Peyer's patch (tissue), 4 donors: Measurements from ENCODE around the gene TNIK. TPM values are rescaled to one million over a fixed set of nuclear protein-coding genes. Genes with fewer than 3 reads are reported as not detected.

Source experiments
- DNase-seq, 3 donors: peaks; one replicate each; pipeline ENCODE4 v3.0.0-alpha.2; 2017 to 2019
- H3K27ac ChIP-seq, 4 donors: fragments of 200-600 bp; sonication (generic); one replicate each; pipeline ENCODE4 v1.5.1; 2016 to 2019
- H3K27me3 ChIP-seq, 2 donors: fragments of 200-600 bp; sonication (generic); one replicate each; pipeline ENCODE4 v1.5.1; 2019
- H3K36me3 ChIP-seq, 3 donors: fragments of 200-600 bp; sonication (generic); one replicate each; pipeline ENCODE4 v1.5.1; 2016 to 2019
- H3K4me1 ChIP-seq, 4 donors: fragments of 200-600 bp; sonication (generic); one replicate each; pipeline ENCODE4 v1.5.1; 2016 to 2019
- H3K4me3 ChIP-seq, 4 donors: fragments of 200-600 bp; sonication (generic); 1 replicate in 3 of 4; 2 replicates in 1 of 4; pipeline ENCODE4 v1.5.1; 2016 to 2019; ENCODE audit warnings: mild to moderate bottlenecking in 1 of 4
- H3K9me3 ChIP-seq, 4 donors: fragments of 200-600 bp; sonication (generic); one replicate each; pipeline ENCODE4 v1.5.1; 2016 to 2019; ENCODE audit warnings: mild to moderate bottlenecking in 1 of 4
- POLR2A ChIP-seq, 2 donors: fragments of 450-650 bp; IDR thresholded peaks; one replicate each; pipeline ENCODE4 v1.5.1; 2017; ENCODE audit warnings: antibody characterized with exemption in 2 of 2, mild to moderate bottlenecking in 2 of 2, moderate library complexity in 2 of 2
- total RNA-seq, 4 donors: library from RNA; depleted of rRNA; stranded (reverse); fragments of >200 nt; gene quantifications; one replicate each; pipeline ENCODE4 v1.1.0, GENCODE V29; 2016
- TF ChIP-seq, protein P1 (sequence below), 6 experiments: fragments of 450-650 bp in 4 of 6; fragments of 200-600 bp in 2 of 6; sonication (generic) in 1 of 6; IDR thresholded peaks; one replicate each; pipeline ENCODE4 v1.5.1; 2017 to 2019; ENCODE audit warnings: antibody characterized with exemption in 6 of 6, mild to moderate bottlenecking in 3 of 6, moderate library complexity in 1 of 6

The TNIK gene
- total RNA-seq, 4 donors from 2014 or later = 37.1 to 84.8 (median 74.4) TPM

DNA sequence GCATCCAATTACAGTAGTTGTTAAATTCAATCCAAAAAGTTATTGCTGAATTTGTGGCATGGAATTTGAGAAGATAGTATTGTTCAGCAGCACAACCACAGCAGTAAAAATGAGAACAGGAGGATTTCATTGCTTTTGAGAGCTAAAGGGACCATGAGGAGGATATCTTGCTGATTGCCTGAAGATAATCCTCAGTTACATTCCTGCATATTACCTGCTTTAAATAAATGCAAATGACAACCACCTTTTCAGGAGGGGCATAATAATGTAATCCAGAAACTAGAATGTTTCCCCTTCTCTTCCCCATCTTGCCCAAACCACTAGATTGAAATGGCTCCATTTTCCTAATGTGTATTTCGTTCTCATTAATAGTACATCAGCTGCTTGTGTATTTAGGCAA is 398.5 kb downstream of the TNIK start:
- no peak for DNase-seq
- Histone ChIP-seq H3K4me3 (no peak overlapping the region), H3K4me1 (no peaks in the 10 kb centered on the region), H3K27ac (no peak overlapping the region), H3K27me3 (no peaks in the 10 kb centered on the region), H3K36me3 (peaks cover 0 to 20% (median 0%) of the 10 kb centered on the region in 3 donors), H3K9me3 (no peaks in the 10 kb centered on the region)
- no peak for TF ChIP-seq POLR2A (IDR thresholded peaks at IDR 0.05)
- TF ChIP-seq, protein P1, sequence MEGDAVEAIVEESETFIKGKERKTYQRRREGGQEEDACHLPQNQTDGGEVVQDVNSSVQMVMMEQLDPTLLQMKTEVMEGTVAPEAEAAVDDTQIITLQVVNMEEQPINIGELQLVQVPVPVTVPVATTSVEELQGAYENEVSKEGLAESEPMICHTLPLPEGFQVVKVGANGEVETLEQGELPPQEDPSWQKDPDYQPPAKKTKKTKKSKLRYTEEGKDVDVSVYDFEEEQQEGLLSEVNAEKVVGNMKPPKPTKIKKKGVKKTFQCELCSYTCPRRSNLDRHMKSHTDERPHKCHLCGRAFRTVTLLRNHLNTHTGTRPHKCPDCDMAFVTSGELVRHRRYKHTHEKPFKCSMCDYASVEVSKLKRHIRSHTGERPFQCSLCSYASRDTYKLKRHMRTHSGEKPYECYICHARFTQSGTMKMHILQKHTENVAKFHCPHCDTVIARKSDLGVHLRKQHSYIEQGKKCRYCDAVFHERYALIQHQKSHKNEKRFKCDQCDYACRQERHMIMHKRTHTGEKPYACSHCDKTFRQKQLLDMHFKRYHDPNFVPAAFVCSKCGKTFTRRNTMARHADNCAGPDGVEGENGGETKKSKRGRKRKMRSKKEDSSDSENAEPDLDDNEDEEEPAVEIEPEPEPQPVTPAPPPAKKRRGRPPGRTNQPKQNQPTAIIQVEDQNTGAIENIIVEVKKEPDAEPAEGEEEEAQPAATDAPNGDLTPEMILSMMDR (IDR thresholded peaks at IDR 0.05) = no peak

DNA sequence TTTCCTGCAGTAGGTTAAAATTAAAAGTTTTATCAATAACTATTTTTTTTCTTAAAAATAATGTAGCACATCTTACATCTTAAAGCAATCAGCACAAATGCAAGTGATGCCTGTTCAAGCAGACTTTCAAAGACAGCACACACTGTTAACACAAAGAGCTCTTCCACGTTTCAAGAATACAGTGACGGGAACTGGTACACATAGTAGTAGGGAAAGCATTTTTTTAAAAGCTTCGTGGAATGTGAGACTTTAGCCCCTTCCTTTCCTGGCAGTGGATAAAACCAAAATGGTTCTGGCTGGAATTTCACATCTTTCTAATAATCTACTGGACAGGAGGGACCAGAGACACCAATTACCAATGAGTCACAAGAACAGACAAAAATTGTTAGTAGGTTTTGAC is 400.2 kb downstream of the TNIK start:
- TF ChIP-seq, protein P1 (IDR thresholded peaks at IDR 0.05) = no peak
- no peak for TF ChIP-seq POLR2A (IDR thresholded peaks at IDR 0.05)
- Histone ChIP-seq H3K4me3 (no peak overlapping the region), H3K27ac (no peak overlapping the region), H3K9me3 (no peaks in the 10 kb centered on the region), H3K36me3 (peaks cover 0 to 8% (median 0%) of the 10 kb centered on the region in 3 donors), H3K27me3 (no peaks in the 10 kb centered on the region), H3K4me1 (no peaks in the 10 kb centered on the region)
- no peak for DNase-seq

DNA sequence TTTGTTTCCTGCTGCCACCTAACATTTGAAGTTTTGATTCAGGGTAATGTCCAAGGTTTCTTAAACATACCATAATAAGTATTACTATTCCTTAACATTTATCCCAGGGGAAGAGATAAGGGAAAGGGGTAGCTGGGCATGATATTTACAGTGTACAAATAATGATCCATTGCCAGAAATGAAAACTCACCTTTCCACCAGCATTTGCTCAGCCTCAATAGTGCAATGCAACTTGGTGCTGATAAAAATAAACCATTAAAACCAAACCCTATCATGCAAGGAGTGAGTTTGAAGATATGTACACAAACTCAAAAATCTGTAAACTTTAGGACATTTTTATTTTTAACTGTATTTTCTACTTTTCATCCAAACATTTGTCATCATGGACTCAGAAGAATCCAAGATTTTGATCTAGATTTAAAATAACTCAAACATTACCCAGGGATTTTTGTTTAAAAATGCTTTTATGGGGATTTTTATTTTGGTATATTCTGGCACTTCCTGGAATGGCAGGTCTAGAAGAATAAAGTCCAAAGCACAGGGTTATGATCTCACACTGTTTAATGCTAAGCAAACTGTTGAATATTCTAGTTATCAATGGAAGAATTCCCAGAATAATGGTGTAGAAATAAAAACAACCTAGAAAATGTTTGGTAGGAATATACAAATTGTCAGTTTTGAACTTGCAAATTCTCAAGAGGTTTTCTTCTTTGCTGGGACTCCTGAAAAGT is 401.2 kb downstream of the TNIK start:
- Histone ChIP-seq H3K4me1 (no peaks in the 10 kb centered on the region), H3K27ac (no peak overlapping the region), H3K36me3 (peaks cover 0 to 6% (median 0%) of the 10 kb centered on the region in 3 donors), H3K9me3 (no peaks in the 10 kb centered on the region), H3K27me3 (no peaks in the 10 kb centered on the region), H3K4me3 (no peak overlapping the region)
- DNase-seq = no peak
- TF ChIP-seq POLR2A (IDR thresholded peaks at IDR 0.05) = no peak
- TF ChIP-seq, protein P1 (IDR thresholded peaks at IDR 0.05) = no peak

DNA sequence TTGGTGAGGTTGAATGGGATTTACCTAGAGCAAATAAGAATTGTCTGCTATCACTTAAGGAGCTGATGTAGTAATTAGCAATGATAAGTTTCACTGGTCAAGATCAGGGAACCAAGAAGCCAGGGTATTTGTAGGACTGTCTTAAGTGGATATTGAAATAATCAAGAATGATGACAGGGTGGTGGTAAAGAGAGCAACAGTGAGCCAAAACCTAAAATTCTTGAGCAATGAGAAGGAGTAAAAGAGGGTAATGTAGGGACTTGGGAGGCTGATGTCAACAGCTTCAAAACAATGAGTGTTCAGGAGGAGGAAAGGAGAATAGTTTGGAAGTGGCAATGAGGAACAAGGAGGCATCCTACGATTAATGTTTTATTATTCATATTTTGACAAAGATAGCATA is 402.1 kb downstream of the TNIK start:
- TF ChIP-seq, protein P1 (IDR thresholded peaks at IDR 0.05) = no peak
- no peak for TF ChIP-seq POLR2A (IDR thresholded peaks at IDR 0.05)
- no peak overlapping the region for H3K27ac ChIP-seq
- H3K4me1 ChIP-seq = peaks cover 0 to 3% (median 0%) of the 10 kb centered on the region in 4 donors
- no peak overlapping the region for H3K4me3 ChIP-seq
- H3K36me3 ChIP-seq = no peaks in the 10 kb centered on the region
- DNase-seq = no peak
- no peaks in the 10 kb centered on the region for H3K9me3 ChIP-seq
- no peaks in the 10 kb centered on the region for H3K27me3 ChIP-seq

DNA sequence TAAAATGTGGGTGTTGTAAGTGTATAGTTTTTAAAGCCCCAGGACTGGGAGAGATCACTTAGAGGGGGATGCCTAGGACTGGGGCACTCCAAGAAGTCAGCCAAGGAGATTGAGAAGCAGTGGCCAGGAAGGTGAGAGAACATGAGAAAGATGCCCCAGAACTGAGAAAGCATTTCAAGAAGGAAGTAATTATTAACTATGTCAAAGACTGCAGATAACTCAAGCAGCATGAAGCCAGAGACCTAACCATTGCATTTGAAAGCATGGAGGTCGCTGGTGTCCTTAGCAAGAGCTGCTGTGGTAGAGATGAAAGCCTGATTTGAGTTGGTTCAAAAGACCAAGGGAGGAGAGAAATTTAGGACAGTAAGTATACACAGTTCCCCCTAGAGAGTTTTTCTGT is 403.1 kb downstream of the TNIK start:
- Histone ChIP-seq H3K4me1 (peaks cover 0 to 3% (median 0%) of the 10 kb centered on the region in 4 donors), H3K27me3 (no peaks in the 10 kb centered on the region), H3K4me3 (no peak overlapping the region), H3K36me3 (no peaks in the 10 kb centered on the region), H3K9me3 (no peaks in the 10 kb centered on the region), H3K27ac (no peak overlapping the region)
- TF ChIP-seq POLR2A (IDR thresholded peaks at IDR 0.05) = no peak
- TF ChIP-seq, protein P1 (IDR thresholded peaks at IDR 0.05) = no peak
- DNase-seq = no peak
